ENCODE measurements around the gene SCN3B. TPM values are rescaled to one million over a fixed set of nuclear protein-coding genes. Genes with fewer than 3 reads are reported as not detected.

Gene SCN3B
- polyA plus RNA-seq, 1 experiment = 0.17 TPM

DNA sequence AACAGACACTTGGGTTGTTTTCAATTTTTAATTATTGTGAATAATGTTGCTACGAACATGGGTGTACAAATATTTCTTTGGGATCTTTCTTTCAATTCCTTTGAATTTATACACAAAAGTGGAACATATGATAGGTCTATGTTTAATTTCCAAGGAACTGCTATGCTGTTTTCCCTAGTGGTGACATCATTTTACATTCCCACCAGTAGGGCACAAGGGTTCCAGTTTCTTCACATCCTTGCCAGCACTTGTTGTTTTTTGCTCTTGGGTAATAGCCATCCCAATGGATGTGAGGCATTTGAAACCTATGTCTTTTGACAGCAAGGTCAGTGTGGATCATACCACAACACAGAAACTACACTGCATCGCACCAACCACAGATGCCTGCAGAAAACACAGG, 41.8 kb upstream of the SCN3B start:
- H3K9me3 ChIP-seq (ENCODE audit: control insufficient read depth, insufficient read depth, low read length) = no peaks in the 10 kb centered on the region
- no peak for TF ChIP-seq CTCF (IDR thresholded peaks at IDR 0.05; ENCODE audit: low read depth, low read length)
- ChIA-PET POLR2A (no interaction called here), CTCF (interaction anchor here (2.9 kb wide), 1 partner anchor 11 kb away, joined by 20 read pairs; no protein-coding TSS in a partner anchor)
- H3K4me3 ChIP-seq (ENCODE audit: low read depth, low read length) = no peak overlapping the region
- no peak overlapping the region for H3K27ac ChIP-seq (ENCODE audit: low read depth, low read length)
- no peak for DNase-seq (ENCODE audit: low read depth, low spot score)
- H3K27me3 ChIP-seq (ENCODE audit: control insufficient read depth, insufficient read depth, low read length) = no peaks in the 10 kb centered on the region

- DNase-seq (ENCODE audit: low read depth, low spot score) = no peak
- H3K27ac ChIP-seq (ENCODE audit: low read depth, low read length) = no peak overlapping the region
- no peak for TF ChIP-seq CTCF (IDR thresholded peaks at IDR 0.05; ENCODE audit: low read depth, low read length)
- ChIA-PET POLR2A (no interaction called here), CTCF (interaction anchor here (0.8 to 2.9 kb wide), 4 partner anchors 10 to 115 kb away, joined by 7 to 15 read pairs (median 9); no protein-coding TSS in a partner anchor)
- H3K4me3 ChIP-seq (ENCODE audit: low read depth, low read length) = no peak overlapping the region
- no peaks in the 10 kb centered on the region for H3K27me3 ChIP-seq (ENCODE audit: control insufficient read depth, insufficient read depth, low read length)
- no peaks in the 10 kb centered on the region for H3K9me3 ChIP-seq (ENCODE audit: control insufficient read depth, insufficient read depth, low read length)
Observed at GRCh38 chr11:123695231-123695630, 40.8 kb upstream of the SCN3B start.

- Histone ChIP-seq H3K9me3 (ENCODE audit: control insufficient read depth, insufficient read depth, low read length) (no peaks in the 10 kb centered on the region), H3K4me3 (ENCODE audit: low read depth, low read length) (no peak overlapping the region), H3K27ac (ENCODE audit: low read depth, low read length) (no peak overlapping the region), H3K27me3 (ENCODE audit: control insufficient read depth, insufficient read depth, low read length) (no peaks in the 10 kb centered on the region)
- TF ChIP-seq CTCF (IDR thresholded peaks at IDR 0.05; ENCODE audit: low read depth, low read length) = no peak
- ChIA-PET POLR2A (no interaction called here), CTCF (interaction anchor here (1.2 to 2.9 kb wide), 3 partner anchors 13 to 114 kb away, joined by 7 to 15 read pairs (median 11); no protein-coding TSS in a partner anchor)
- no peak for DNase-seq (ENCODE audit: low read depth, low spot score)
Observed at GRCh38 chr11:123694551-123694950, 40.1 kb upstream of the SCN3B start.

GRCh38 chr11:123692961-123693360, 38.5 kb upstream of the SCN3B start:
- CTCF ChIA-PET = interaction anchor here (1.3 to 2.9 kb wide), 3 partner anchors 14 to 112 kb away, joined by 4 to 15 read pairs (median 7); no protein-coding TSS in a partner anchor
- TF ChIP-seq CTCF (IDR thresholded peaks at IDR 0.05; ENCODE audit: low read depth, low read length) = no peak

DNA sequence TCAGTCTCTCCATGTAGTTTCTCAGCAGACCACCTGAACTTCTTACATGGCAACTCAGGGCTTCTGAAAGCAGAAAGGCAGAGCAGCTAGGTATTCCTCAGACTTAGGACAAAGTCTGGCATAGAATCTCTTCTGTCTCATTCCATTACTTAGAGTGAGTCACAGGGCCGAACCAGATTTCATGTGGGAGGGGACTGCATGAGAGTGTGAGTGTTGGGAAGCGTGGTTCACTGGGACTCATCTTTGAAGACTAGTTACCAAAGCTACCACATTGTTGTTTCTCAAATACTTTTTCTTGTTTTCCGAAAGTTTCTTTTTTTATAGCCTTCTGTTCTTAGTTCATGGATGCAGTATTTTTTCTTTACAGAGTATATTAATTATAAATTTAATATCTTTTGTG, 36.1 kb upstream of the SCN3B start:
- Histone ChIP-seq H3K27ac (ENCODE audit: low read depth, low read length) (no peak overlapping the region), H3K9me3 (ENCODE audit: control insufficient read depth, insufficient read depth, low read length) (no peaks in the 10 kb centered on the region), H3K4me3 (ENCODE audit: low read depth, low read length) (no peak overlapping the region), H3K27me3 (ENCODE audit: control insufficient read depth, insufficient read depth, low read length) (peaks cover 6% of the 10 kb centered on the region)
- no peak for TF ChIP-seq CTCF (IDR thresholded peaks at IDR 0.05; ENCODE audit: low read depth, low read length)
- CTCF ChIA-PET = no interaction called here
- POLR2A ChIA-PET = no interaction called here
- DNase-seq (ENCODE audit: low read depth, low spot score) = no peak

More at GRCh38 chr11:123692961-123693360, 38.5 kb upstream of the SCN3B start:
- POLR2A ChIA-PET = no interaction called here
- Histone ChIP-seq H3K9me3 (ENCODE audit: control insufficient read depth, insufficient read depth, low read length) (no peaks in the 10 kb centered on the region), H3K4me3 (ENCODE audit: low read depth, low read length) (no peak overlapping the region), H3K27ac (ENCODE audit: low read depth, low read length) (no peak overlapping the region), H3K27me3 (ENCODE audit: control insufficient read depth, insufficient read depth, low read length) (no peaks in the 10 kb centered on the region)
- DNase-seq (ENCODE audit: low read depth, low spot score) = no peak

Measured in AG04450 (cell line).